Effector memory CD8-positive, alpha-beta T cell (primary cell): ENCODE data around the gene WBP4.
A peak's percentile ranks its signal among the peaks of the same experiment; 100 is the strongest.

Source experiments
- ATAC-seq: fragments of 150-1000 bp; cut with Tn5 transposase; replicated peaks from 2 replicates; pipeline ENCODE4 v1.10.0; 2021; ENCODE audit warnings: mild to moderate bottlenecking, moderate library complexity
- DNase-seq, 3 experiments: peaks; one replicate each; pipeline ENCODE4 v3.0.0; 2021
- H3K27ac Mint-ChIP-seq, 2 donors: one replicate each; pipeline ENCODE4 v1.8.0; 2022; ENCODE audit warnings: mild to moderate bottlenecking in 2 of 2, mixed read lengths in 2 of 2, moderate library complexity in 2 of 2
- H3K27me3 Mint-ChIP-seq, 2 donors: one replicate each; pipeline ENCODE4 v1.8.0; 2022; ENCODE audit warnings: mixed read lengths in 2 of 2
- H3K36me3 Mint-ChIP-seq: one replicate; pipeline ENCODE4 v1.8.0; 2022; ENCODE audit warnings: mild to moderate bottlenecking, moderate library complexity, mixed read lengths; ENCODE audit not compliant: insufficient read depth
- H3K4me1 Mint-ChIP-seq, 2 donors: one replicate each; pipeline ENCODE4 v1.8.0; 2022; ENCODE audit warnings: low read depth in 2 of 2, mixed read lengths in 2 of 2
- H3K4me3 Mint-ChIP-seq, 2 donors: one replicate each; pipeline ENCODE4 v1.8.0; 2022; ENCODE audit warnings: mild to moderate bottlenecking in 2 of 2, mixed read lengths in 2 of 2, moderate library complexity in 2 of 2
- H3K9me3 Mint-ChIP-seq, 2 donors: one replicate each; pipeline ENCODE4 v1.8.0; 2022; ENCODE audit warnings: mixed read lengths in 2 of 2

WBP4 gene

GRCh38 chr13:41054919-41055619 is 6.2 kb upstream of the WBP4 start:
- Mint-ChIP-seq H3K9me3 (no peaks in the 10 kb centered on the region), H3K27ac (peak overlapping the region; percentile 3 to 26), H3K4me3 (no peak overlapping the region), H3K36me3 (peaks cover 14% of the 10 kb centered on the region), H3K4me1 (peaks cover 27 to 43% of the 10 kb centered on the region in 2 donors), H3K27me3 (no peaks in the 10 kb centered on the region)
- DNase-seq = no peak
- ATAC-seq = no peak

DNA sequence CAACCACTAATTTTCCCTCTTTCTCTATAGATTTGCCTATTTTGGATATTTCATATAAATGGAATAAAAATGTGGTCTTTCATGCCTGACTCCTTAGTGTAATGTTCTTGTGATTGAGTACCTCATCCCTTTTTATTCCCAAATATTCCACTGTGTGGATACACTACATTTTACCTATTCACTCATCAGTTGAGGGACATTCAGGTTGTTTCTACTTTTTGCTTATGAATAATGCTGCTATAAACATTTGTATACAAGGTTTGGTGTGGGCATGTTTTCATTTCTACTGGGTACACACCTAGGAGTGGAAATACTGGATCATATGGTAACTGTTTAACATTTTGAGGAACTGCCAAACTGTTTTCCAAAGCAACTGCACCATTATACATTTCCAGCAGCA is 5.1 kb upstream of the WBP4 start:
- Mint-ChIP-seq H3K4me3 (no peak overlapping the region), H3K36me3 (peaks cover 24% of the 10 kb centered on the region), H3K27me3 (no peaks in the 10 kb centered on the region), H3K9me3 (no peaks in the 10 kb centered on the region), H3K27ac (no peak overlapping the region), H3K4me1 (peaks cover 30 to 45% of the 10 kb centered on the region in 2 donors)
- ATAC-seq = no peak
- no peak for DNase-seq

GRCh38 chr13:41056826-41057711 is 4.2 kb upstream of the WBP4 start:
- no peak overlapping the region for H3K4me3 Mint-ChIP-seq
- H3K36me3 Mint-ChIP-seq = peaks cover 30% of the 10 kb centered on the region
- no peak for DNase-seq
- H3K4me1 Mint-ChIP-seq = peaks cover 31 to 48% of the 10 kb centered on the region in 2 donors
- H3K27ac Mint-ChIP-seq = no peak overlapping the region
- no peaks in the 10 kb centered on the region for H3K27me3 Mint-ChIP-seq
- no peaks in the 10 kb centered on the region for H3K9me3 Mint-ChIP-seq
- ATAC-seq = no peak

DNA sequence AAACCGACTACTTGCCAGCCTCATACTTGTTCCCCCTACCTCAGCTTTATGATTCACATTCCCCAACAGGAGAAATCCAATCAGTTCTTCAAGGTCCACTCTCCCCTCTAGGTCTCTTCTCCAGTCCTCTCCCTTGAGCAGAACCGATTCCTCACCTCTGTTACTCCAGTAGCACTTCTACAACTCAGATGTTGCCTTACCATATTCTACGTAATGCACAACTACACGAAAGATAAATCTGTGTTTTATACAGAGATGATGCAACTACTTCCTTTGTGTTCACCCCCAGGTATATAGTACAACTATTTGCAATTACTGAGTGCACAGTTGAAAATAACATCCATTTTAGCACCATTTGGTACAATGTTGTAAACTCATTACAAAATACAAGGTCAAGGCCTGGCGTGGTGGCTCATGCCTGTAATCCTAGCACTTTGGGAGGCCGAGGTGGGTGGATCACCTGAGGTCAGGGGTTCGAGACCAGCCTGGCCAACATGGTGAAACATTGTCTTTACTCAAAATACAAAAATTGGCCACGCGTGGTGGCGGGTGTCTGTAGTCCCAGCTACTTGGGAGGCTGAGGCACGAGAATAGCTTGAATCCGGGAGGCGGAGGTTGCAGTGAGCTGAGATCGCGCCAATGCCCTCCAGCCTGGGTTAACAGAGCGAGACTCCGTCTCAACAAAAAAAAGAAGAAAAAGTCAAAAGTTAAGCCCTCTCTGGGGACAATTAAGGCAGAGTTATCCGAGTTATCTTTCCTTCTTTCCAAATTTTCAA is 2.8 kb upstream of the WBP4 start:
- H3K27me3 Mint-ChIP-seq = no peaks in the 10 kb centered on the region
- DNase-seq (no peak), ATAC-seq (no peak)
- peaks cover 32% of the 10 kb centered on the region for H3K36me3 Mint-ChIP-seq
- H3K9me3 Mint-ChIP-seq = no peaks in the 10 kb centered on the region
- H3K4me1 Mint-ChIP-seq = peaks cover 34 to 52% of the 10 kb centered on the region in 2 donors
- H3K27ac Mint-ChIP-seq = peak overlapping the region in 1 of 2 donors; percentile 99
- peak overlapping the region; percentile 99 to 100 for H3K4me3 Mint-ChIP-seq

DNA sequence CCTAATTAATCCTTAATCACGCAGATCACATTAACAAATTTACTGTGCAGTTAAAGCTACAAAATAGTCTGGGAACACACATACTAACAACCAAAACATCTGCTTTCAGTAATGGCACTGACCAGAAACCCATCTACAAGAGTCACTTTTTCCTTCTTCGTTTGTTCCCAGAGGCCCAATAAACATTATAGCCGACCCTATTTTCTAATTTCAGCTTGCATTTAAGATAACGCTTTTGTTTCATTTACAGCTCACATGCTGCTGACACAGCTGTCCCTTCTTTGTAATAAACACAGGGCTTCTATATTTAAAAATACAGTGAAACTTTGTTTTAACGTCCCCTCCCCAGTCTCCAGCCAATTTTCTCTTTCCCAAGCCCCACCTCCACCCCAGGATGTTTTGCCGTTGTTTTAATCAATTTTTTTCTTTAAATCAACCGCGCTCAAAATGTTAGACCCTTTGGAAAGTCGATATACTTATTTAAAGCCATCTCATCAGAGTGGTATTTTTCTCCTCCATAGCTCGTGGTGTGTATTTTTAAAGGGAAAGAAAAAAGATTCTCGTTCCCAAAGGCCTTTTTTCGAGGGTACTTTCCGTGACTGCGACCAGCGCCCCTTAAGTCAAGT is 1.7 kb upstream of the WBP4 start:
- Mint-ChIP-seq H3K4me3 (peak overlapping the region; percentile 99 to 100), H3K36me3 (peaks cover 32% of the 10 kb centered on the region), H3K27ac (peak overlapping the region; percentile 99 to 100), H3K27me3 (no peaks in the 10 kb centered on the region), H3K9me3 (no peaks in the 10 kb centered on the region), H3K4me1 (peaks cover 34 to 49% of the 10 kb centered on the region in 2 donors)
- DNase-seq = no peak
- no peak for ATAC-seq

- DNase-seq = peak; percentile 38 to 48 (median 40)
- ATAC-seq = peak; percentile 22
- H3K4me1 Mint-ChIP-seq = peaks cover 29 to 43% of the 10 kb centered on the region in 2 donors
- peak overlapping the region; percentile 99 to 100 for H3K27ac Mint-ChIP-seq
- H3K9me3 Mint-ChIP-seq = no peaks in the 10 kb centered on the region
- H3K4me3 Mint-ChIP-seq = peak overlapping the region; percentile 99 to 100
- peaks cover 32% of the 10 kb centered on the region for H3K36me3 Mint-ChIP-seq
- H3K27me3 Mint-ChIP-seq = no peaks in the 10 kb centered on the region
Observed at GRCh38 chr13:41060082-41060723, 1.1 kb upstream of the WBP4 start.

GRCh38 chr13:41060724-41061074 is 610 bp upstream of the WBP4 start:
- H3K36me3 Mint-ChIP-seq = peaks cover 32% of the 10 kb centered on the region
- no peaks in the 10 kb centered on the region for H3K9me3 Mint-ChIP-seq
- peak overlapping the region; percentile 99 to 100 for H3K27ac Mint-ChIP-seq
- ATAC-seq (peak; percentile 69), DNase-seq (peak; percentile 77 to 81 (median 81))
- H3K4me1 Mint-ChIP-seq = peaks cover 27 to 40% of the 10 kb centered on the region in 2 donors
- no peaks in the 10 kb centered on the region for H3K27me3 Mint-ChIP-seq
- H3K4me3 Mint-ChIP-seq = peak overlapping the region; percentile 99 to 100

GRCh38 chr13:41061914-41062837 is 867 bp downstream of the WBP4 start:
- peak; percentile 14 for ATAC-seq
- H3K9me3 Mint-ChIP-seq = no peaks in the 10 kb centered on the region
- no peak for DNase-seq
- no peaks in the 10 kb centered on the region for H3K27me3 Mint-ChIP-seq
- peak overlapping the region; percentile 99 to 100 for H3K27ac Mint-ChIP-seq
- peaks cover 44% of the 10 kb centered on the region for H3K36me3 Mint-ChIP-seq
- peaks cover 23 to 29% of the 10 kb centered on the region in 2 donors for H3K4me1 Mint-ChIP-seq
- peak overlapping the region; percentile 99 to 100 for H3K4me3 Mint-ChIP-seq

- H3K36me3 Mint-ChIP-seq = peaks cover 60% of the 10 kb centered on the region
- H3K27ac Mint-ChIP-seq = no peak overlapping the region
- DNase-seq (no peak), ATAC-seq (no peak)
- H3K4me3 Mint-ChIP-seq = no peak overlapping the region
- H3K9me3 Mint-ChIP-seq = no peaks in the 10 kb centered on the region
- H3K27me3 Mint-ChIP-seq = no peaks in the 10 kb centered on the region
- H3K4me1 Mint-ChIP-seq = peaks cover 12 to 14% of the 10 kb centered on the region in 2 donors
Observed at GRCh38 chr13:41064493-41064892, 3.2 kb downstream of the WBP4 start.

- Mint-ChIP-seq H3K4me3 (no peak overlapping the region), H3K4me1 (peaks cover 8 to 9% of the 10 kb centered on the region in 2 donors), H3K9me3 (no peaks in the 10 kb centered on the region), H3K36me3 (peaks cover 58% of the 10 kb centered on the region), H3K27me3 (no peaks in the 10 kb centered on the region), H3K27ac (no peak overlapping the region)
- DNase-seq = no peak
- no peak for ATAC-seq
Observed at GRCh38 chr13:41065078-41065477, 3.8 kb downstream of the WBP4 start.

DNA sequence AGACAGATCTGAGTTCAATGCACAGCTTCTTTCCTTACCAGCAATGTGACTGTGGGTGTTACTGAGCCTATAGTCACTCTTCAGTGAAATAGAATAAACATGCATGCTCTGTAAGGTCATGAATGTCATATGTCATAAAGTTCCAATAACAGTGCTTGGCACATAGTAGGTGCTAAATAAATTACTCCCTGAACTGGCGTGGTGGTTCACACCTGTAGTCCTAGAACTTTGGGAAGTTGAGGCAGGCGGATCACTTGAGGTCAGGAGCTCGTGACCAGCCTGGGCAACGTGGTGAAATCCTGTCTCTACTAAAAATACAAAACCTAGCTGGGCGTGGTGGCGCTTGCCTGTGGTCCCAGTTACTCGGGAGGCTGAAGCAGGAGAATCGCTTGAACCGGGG is 13.2 kb downstream of the WBP4 start:
- H3K4me1 Mint-ChIP-seq = peaks cover 0 to 2% of the 10 kb centered on the region in 2 donors
- H3K4me3 Mint-ChIP-seq = no peak overlapping the region
- no peak for DNase-seq
- no peak for ATAC-seq
- no peaks in the 10 kb centered on the region for H3K27me3 Mint-ChIP-seq
- H3K9me3 Mint-ChIP-seq = no peaks in the 10 kb centered on the region
- H3K27ac Mint-ChIP-seq = no peak overlapping the region
- H3K36me3 Mint-ChIP-seq = peaks cover 60% of the 10 kb centered on the region

DNA sequence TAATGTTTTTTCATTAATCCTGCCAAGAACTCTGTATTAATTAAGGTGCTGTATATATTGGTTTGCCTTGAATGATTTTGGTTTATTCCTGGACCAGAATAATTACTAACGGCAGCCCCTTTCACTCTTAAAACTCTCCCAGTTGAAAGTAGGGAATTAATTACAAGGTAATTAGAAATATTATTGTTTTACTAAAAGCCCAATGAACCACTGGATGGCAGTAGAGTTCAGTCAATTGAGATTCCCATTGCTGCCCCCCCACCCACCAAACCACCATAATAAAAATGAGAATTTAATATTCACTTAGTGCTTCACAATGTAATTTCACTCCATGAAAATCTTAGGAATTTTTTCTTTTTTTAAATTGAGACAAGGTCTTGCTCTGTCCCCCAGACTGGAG is 13.7 kb downstream of the WBP4 start:
- Mint-ChIP-seq H3K4me3 (no peak overlapping the region), H3K9me3 (no peaks in the 10 kb centered on the region), H3K36me3 (peaks cover 56% of the 10 kb centered on the region), H3K27me3 (no peaks in the 10 kb centered on the region), H3K4me1 (peaks cover 0 to 2% of the 10 kb centered on the region in 2 donors), H3K27ac (no peak overlapping the region)
- ATAC-seq (peak; percentile 36), DNase-seq (peak; percentile 22 to 40 (median 35))
